Esophagus muscularis mucosa (tissue), 3 donors: ENCODE results near the gene ALG12.

Experiments used
- CTCF ChIP-seq, 3 experiments: fragments of 200-600 bp in 2 of 3; fragments of 450-650 bp in 1 of 3; sonication (generic) in 2 of 3; IDR thresholded peaks; one replicate each; pipeline ENCODE4 v1.5.1; 2017 to 2019; ENCODE audit warnings: antibody characterized with exemption in 3 of 3, mild to moderate bottlenecking in 2 of 3, moderate library complexity in 1 of 3
- POLR2A ChIP-seq: fragments of 450-650 bp; IDR thresholded peaks from one replicate; pipeline ENCODE4 v1.6.1; 2017; ENCODE audit warnings: antibody characterized with exemption, moderate library complexity, mild to moderate bottlenecking, low read depth
- POLR2AphosphoS5 ChIP-seq, 2 donors: sonication (generic); formaldehyde crosslinking; IDR thresholded peaks; one replicate each; pipeline ENCODE4 v1.6.1; 2017; ENCODE audit warnings: antibody characterized with exemption in 2 of 2

GRCh38 chr22:49881856-49882255 lies 36.4 kb downstream of the ALG12 start:
- TF ChIP-seq POLR2AphosphoS5 (IDR thresholded peaks at IDR 0.05) (no peak), CTCF (IDR thresholded peaks at IDR 0.05) (no peak), POLR2A (no peak)
